Fibroblast of skin of right quadriceps (primary cell): ENCODE measurements around the gene FTO.

Source experiments
- DNase-seq: peaks from one replicate; pipeline ENCODE4 v3.0.0-alpha.2; 2013

FTO gene

GRCh38 chr16:53756275-53756996, 52.5 kb downstream of the FTO start:
- no peak for DNase-seq

- DNase-seq, result no peak
These were observed 54.1 kb downstream of the FTO start for GRCh38 chr16:53757971-53758609.

GRCh38 chr16:53761962-53762703, 58.2 kb downstream of the FTO start:
- no peak for DNase-seq

- no peak for DNase-seq
These were observed 62.5 kb downstream of the FTO start for GRCh38 chr16:53766304-53767016.

- peak; percentile 45 for DNase-seq
These were observed 64.2 kb downstream of the FTO start for GRCh38 chr16:53768167-53768566.

- peak; percentile 95 for DNase-seq
These were observed 64.6 kb downstream of the FTO start for GRCh38 chr16:53768593-53768992.

GRCh38 chr16:53769185-53769584, 65.2 kb downstream of the FTO start:
- DNase-seq, result no peak

GRCh38 chr16:53769787-53770186, 65.8 kb downstream of the FTO start:
- DNase-seq, result no peak

GRCh38 chr16:53770641-53771040, 66.7 kb downstream of the FTO start:
- DNase-seq, result no peak

- DNase-seq, result peak; percentile 42
These were observed 67.9 kb downstream of the FTO start for GRCh38 chr16:53771655-53772497.

- peak; percentile 84 for DNase-seq
These were observed 69.3 kb downstream of the FTO start for GRCh38 chr16:53773150-53773846.

GRCh38 chr16:53773881-53774280, 69.9 kb downstream of the FTO start:
- peak; percentile 46 for DNase-seq

- no peak for DNase-seq
These were observed 71.3 kb downstream of the FTO start for GRCh38 chr16:53775106-53775820.

- DNase-seq, result peak; percentile 98
These were observed 72.0 kb downstream of the FTO start for GRCh38 chr16:53775821-53776431.

GRCh38 chr16:53779186-53779585, 75.2 kb downstream of the FTO start:
- no peak for DNase-seq

- DNase-seq, result no peak
These were observed 76.1 kb downstream of the FTO start for GRCh38 chr16:53780051-53780450.

GRCh38 chr16:53781023-53781605, 77.2 kb downstream of the FTO start:
- no peak for DNase-seq

GRCh38 chr16:53782148-53782547, 78.2 kb downstream of the FTO start:
- no peak for DNase-seq

GRCh38 chr16:53784291-53784690, 80.3 kb downstream of the FTO start:
- no peak for DNase-seq

GRCh38 chr16:53785044-53785443, 81.1 kb downstream of the FTO start:
- peak; percentile 82 for DNase-seq
